ENCODE data around the gene KCNIP1.

KCNIP1 gene

DNA sequence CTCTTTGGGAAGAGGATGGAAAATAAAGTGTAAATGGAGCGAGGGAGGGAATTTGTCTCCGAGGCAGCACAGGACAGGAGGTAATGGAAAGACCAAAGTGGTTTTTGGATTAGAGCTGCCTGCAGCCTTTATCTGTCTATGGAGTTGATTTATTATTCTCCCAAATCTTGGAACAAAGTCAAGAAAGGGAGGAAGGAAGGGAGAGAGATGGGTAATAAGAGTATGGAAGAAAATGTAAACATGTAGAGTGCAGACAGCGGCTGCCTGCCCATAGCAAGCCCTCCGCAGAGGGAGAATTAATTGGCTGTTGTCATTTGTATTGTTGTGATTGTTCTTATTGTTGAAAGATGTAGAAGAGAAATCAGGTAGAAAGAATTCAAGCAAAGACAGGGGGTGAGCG is 15.7 kb downstream of the KCNIP1 start:
- H3K27ac ChIP-seq (ENCODE audit: insufficient read depth, low read depth, low read length, poor library complexity, severe bottlenecking) = no peak overlapping the region
- H3K4me1 ChIP-seq (ENCODE audit: control insufficient read depth, insufficient read depth, low read length) = peaks cover 13% of the 10 kb centered on the region
- no peaks in the 10 kb centered on the region for H3K9me3 ChIP-seq (ENCODE audit: control insufficient read depth, low read length)
- H3K36me3 ChIP-seq (ENCODE audit: control insufficient read depth, insufficient read depth, low read length) = no peaks in the 10 kb centered on the region
- 92 to 94% methylated on average over 5 of the region's 5 CpGs for WGBS, 2 experiments
- H3K4me3 ChIP-seq (ENCODE audit: insufficient read depth, low read depth, low read length) = no peak overlapping the region
- no peaks in the 10 kb centered on the region for H3K27me3 ChIP-seq (ENCODE audit: control insufficient read depth, insufficient read depth, low read length, poor library complexity, severe bottlenecking)

DNA sequence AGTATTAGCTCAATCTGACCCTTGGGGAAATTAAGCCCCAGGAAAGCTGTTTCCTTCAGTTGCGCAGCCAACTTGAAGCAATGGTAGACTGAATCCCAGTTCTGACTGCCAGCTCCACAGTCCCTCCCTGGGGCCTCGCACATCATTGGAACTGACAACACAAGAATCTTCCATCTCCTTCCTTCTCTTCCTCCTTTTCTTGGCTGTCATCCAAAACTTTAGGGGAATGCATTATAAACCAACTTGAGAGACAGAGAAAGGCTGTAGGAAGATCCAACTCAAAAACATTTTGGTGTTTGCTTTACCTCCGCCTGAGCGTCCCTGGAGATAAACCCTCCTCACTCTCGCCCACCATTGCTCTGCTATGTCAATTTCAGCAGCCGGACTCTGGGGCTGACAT is 16.6 kb downstream of the KCNIP1 start:
- WGBS, 2 experiments = 86% methylated on average over 6 of the region's 6 CpGs
- H3K36me3 ChIP-seq (ENCODE audit: control insufficient read depth, insufficient read depth, low read length) = no peaks in the 10 kb centered on the region
- no peaks in the 10 kb centered on the region for H3K27me3 ChIP-seq (ENCODE audit: control insufficient read depth, insufficient read depth, low read length, poor library complexity, severe bottlenecking)
- no peak overlapping the region for H3K27ac ChIP-seq (ENCODE audit: insufficient read depth, low read depth, low read length, poor library complexity, severe bottlenecking)
- no peak overlapping the region for H3K4me3 ChIP-seq (ENCODE audit: insufficient read depth, low read depth, low read length)
- H3K4me1 ChIP-seq (ENCODE audit: control insufficient read depth, insufficient read depth, low read length) = peaks cover 13% of the 10 kb centered on the region
- H3K9me3 ChIP-seq (ENCODE audit: control insufficient read depth, low read length) = no peaks in the 10 kb centered on the region

DNA sequence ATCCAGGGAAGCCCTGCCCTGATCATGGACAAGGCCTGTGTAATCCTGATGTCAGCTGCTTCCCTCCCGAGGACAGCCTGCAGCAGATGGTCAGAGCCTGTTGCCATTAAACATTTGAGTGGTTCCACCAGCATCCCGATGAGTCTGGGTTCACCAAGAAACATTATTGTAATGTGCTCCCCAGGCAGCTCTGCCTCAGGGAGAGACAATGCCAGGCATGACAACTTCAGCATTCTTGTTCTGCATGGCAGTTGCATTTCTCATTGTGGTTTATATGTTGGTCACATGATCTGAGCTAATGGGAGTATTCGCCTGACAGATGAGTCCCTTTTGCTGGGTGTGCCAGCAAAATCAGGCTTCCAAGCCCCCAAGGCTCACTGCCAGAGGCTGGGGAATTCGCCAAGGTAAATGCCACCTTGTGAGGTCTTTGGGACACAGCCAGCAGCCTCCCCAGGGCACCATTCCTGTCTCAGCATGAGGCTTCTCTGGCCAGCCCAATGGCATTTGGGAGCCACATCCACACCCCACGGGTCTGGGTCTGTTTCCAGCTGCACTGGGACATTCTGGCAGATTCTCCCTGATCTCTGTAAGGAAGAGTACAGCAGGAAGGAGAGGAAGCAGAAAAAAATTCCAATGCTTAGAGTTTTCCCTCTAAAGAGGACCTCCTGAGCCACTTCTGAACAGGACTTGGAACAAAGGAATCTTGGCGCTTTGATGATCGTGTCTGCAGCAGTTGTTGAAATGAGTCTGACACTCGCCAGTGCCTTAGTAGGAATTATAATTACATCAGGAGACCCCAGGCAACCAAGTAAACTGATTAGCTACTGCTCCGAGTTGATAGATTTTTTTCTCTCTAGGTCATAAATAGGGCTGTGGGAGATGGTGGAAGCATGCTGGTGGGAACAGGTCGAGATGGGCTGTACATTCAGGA is 18.7 kb downstream of the KCNIP1 start:
- H3K4me3 ChIP-seq (ENCODE audit: insufficient read depth, low read depth, low read length) = no peak overlapping the region
- peaks cover 13% of the 10 kb centered on the region for H3K4me1 ChIP-seq (ENCODE audit: control insufficient read depth, insufficient read depth, low read length)
- H3K36me3 ChIP-seq (ENCODE audit: control insufficient read depth, insufficient read depth, low read length) = no peaks in the 10 kb centered on the region
- no peak overlapping the region for H3K27ac ChIP-seq (ENCODE audit: insufficient read depth, low read depth, low read length, poor library complexity, severe bottlenecking)
- H3K9me3 ChIP-seq (ENCODE audit: control insufficient read depth, low read length) = no peaks in the 10 kb centered on the region
- no peaks in the 10 kb centered on the region for H3K27me3 ChIP-seq (ENCODE audit: control insufficient read depth, insufficient read depth, low read length, poor library complexity, severe bottlenecking)
- 72 to 73% methylated on average over 10 of the region's 10 CpGs for WGBS, 2 experiments

DNA sequence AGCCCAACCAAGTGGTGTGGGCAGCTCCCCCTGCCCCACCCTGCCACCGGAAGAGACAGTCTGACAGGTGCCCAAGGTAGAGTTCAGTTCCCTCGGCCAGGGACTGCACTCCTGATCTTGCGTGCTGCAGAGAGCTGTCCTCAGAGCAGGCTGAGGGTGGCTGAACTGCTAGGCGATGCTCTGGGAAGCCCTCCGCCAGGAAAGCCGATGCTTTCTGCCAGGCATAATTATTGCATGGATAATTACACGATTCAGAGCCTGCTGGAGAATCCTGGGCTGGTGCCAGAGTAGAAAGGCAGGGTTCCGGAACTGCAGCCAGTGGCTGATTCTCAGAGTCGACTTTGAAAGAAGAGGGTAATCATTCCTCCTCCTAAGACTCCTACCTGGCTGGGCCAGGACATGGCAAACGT is 19.3 kb downstream of the KCNIP1 start:
- Histone ChIP-seq H3K36me3 (ENCODE audit: control insufficient read depth, insufficient read depth, low read length) (no peaks in the 10 kb centered on the region), H3K27ac (ENCODE audit: insufficient read depth, low read depth, low read length, poor library complexity, severe bottlenecking) (no peak overlapping the region), H3K4me1 (ENCODE audit: control insufficient read depth, insufficient read depth, low read length) (peaks cover 13% of the 10 kb centered on the region), H3K4me3 (ENCODE audit: insufficient read depth, low read depth, low read length) (no peak overlapping the region), H3K9me3 (ENCODE audit: control insufficient read depth, low read length) (no peaks in the 10 kb centered on the region), H3K27me3 (ENCODE audit: control insufficient read depth, insufficient read depth, low read length, poor library complexity, severe bottlenecking) (no peaks in the 10 kb centered on the region)
- 85% methylated on average over 10 of the region's 10 CpGs for WGBS, 2 experiments

DNA sequence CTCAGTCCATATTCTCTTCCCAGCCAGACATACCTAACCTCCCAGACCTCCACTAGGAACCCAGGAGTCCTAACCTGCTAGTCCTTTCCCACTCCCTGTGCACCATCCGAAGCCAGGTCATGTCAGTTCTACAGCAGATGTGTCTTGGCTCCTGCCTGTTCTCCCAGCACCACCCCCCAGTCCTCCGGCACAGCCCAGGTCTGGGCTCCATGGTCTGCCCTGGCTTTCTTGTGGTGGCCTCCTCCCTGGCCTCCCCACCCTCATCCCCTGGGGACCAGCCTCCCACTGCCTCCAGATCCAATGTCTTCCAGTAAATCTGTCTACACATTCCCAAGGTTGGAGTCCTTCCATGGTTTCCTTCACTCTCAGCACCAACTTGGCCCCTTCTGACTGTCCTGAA is 20.0 kb downstream of the KCNIP1 start:
- Histone ChIP-seq H3K27me3 (ENCODE audit: control insufficient read depth, insufficient read depth, low read length, poor library complexity, severe bottlenecking) (no peaks in the 10 kb centered on the region), H3K36me3 (ENCODE audit: control insufficient read depth, insufficient read depth, low read length) (no peaks in the 10 kb centered on the region), H3K9me3 (ENCODE audit: control insufficient read depth, low read length) (no peaks in the 10 kb centered on the region), H3K4me3 (ENCODE audit: insufficient read depth, low read depth, low read length) (no peak overlapping the region), H3K27ac (ENCODE audit: insufficient read depth, low read depth, low read length, poor library complexity, severe bottlenecking) (no peak overlapping the region), H3K4me1 (ENCODE audit: control insufficient read depth, insufficient read depth, low read length) (peaks cover 17% of the 10 kb centered on the region)
- 84 to 91% methylated on average over 2 of the region's 2 CpGs for WGBS, 2 experiments

DNA sequence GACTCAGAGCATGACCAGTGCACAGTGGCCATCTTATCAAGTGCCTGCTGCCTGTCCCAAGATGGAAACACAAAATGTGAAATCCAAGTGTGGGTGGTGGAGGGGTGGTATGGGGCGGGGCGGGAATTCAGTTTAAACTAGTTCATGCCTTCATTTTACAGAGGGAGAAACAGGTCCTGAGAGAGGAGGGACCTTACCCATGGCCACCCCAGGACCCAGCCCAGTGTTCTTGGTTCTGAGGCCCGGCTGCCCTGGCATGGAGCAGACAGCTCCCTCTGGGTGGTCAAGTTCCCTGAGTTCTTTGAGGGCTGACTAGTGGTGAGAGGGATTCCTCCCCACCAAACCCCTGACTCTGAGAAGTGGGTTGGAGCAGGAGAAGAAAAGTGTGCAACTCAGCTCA is 20.8 kb downstream of the KCNIP1 start:
- H3K27me3 ChIP-seq (ENCODE audit: control insufficient read depth, insufficient read depth, low read length, poor library complexity, severe bottlenecking) = no peaks in the 10 kb centered on the region

DNA sequence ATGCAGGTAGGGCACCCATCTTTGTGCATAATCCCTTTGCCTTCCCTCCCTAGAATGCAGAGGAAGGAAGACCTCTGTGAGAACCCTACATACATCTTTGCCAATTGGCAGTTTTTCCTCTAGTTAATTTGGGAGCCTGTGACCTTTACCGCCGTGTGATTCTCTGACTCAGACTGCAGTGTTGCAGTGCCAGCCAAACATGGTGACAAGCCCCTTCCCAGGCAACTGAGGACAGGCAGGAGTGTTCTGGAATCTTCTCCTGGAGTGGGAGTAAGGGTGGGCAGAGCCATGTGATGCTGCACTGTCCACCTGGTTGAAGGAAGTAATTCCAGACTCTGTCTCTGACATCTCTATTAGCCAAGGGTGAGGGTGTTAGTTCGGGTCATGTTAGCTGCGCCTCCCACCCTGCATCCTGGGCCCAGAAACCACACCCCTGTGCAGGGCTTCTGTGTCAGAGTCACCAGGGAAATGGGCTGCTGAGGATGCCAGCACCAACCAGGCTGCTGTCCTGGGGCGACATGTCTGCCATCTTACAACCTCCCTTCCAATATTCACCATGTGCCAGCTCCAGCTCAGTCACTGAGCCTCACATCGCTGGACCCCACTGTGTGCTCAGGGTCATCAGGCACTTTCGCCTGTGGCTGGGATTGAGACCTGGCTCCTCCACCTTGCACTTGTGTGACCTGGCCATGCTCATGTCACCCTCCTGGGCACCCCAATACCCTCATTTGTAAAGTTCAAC is 21.8 kb downstream of the KCNIP1 start:
- H3K36me3 ChIP-seq (ENCODE audit: control insufficient read depth, insufficient read depth, low read length) = no peaks in the 10 kb centered on the region
- no peak overlapping the region for H3K27ac ChIP-seq (ENCODE audit: insufficient read depth, low read depth, low read length, poor library complexity, severe bottlenecking)
- no peaks in the 10 kb centered on the region for H3K27me3 ChIP-seq (ENCODE audit: control insufficient read depth, insufficient read depth, low read length, poor library complexity, severe bottlenecking)
- H3K4me1 ChIP-seq (ENCODE audit: control insufficient read depth, insufficient read depth, low read length) = peaks cover 17% of the 10 kb centered on the region
- no peaks in the 10 kb centered on the region for H3K9me3 ChIP-seq (ENCODE audit: control insufficient read depth, low read length)
- no peak overlapping the region for H3K4me3 ChIP-seq (ENCODE audit: insufficient read depth, low read depth, low read length)
- 94 to 95% methylated on average over 7 of the region's 7 CpGs for WGBS, 2 experiments

More for the DNA sequence above, 20.8 kb downstream of the KCNIP1 start:
- Histone ChIP-seq H3K27ac (ENCODE audit: insufficient read depth, low read depth, low read length, poor library complexity, severe bottlenecking) (no peak overlapping the region), H3K4me1 (ENCODE audit: control insufficient read depth, insufficient read depth, low read length) (peaks cover 17% of the 10 kb centered on the region), H3K36me3 (ENCODE audit: control insufficient read depth, insufficient read depth, low read length) (no peaks in the 10 kb centered on the region), H3K4me3 (ENCODE audit: insufficient read depth, low read depth, low read length) (no peak overlapping the region), H3K9me3 (ENCODE audit: control insufficient read depth, low read length) (no peaks in the 10 kb centered on the region)
- WGBS, 2 experiments = 90 to 94% methylated on average over 3 of the region's 3 CpGs

DNA sequence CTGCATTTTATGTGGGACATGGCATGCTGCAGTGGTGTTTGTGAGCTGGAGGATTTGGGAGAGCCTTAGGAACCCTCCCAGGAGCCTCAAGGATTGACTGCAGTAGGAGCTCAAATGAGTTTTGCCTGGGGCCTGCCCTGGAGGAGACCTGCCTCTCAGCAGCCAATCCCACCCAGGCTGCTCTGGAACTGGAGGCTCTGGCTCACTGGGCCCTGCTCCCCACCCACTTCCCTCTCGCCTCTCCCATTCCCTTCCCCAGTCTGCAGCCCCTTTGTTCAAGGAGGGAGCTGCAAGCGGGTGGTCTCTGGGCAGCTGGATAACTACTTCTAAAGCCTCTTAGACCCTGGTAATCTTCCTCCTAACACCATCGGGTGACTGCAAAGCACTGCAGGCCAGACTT is 24.2 kb downstream of the KCNIP1 start:
- Histone ChIP-seq H3K27me3 (ENCODE audit: control insufficient read depth, insufficient read depth, low read length, poor library complexity, severe bottlenecking) (no peaks in the 10 kb centered on the region), H3K4me3 (ENCODE audit: insufficient read depth, low read depth, low read length) (no peak overlapping the region), H3K4me1 (ENCODE audit: control insufficient read depth, insufficient read depth, low read length) (peaks cover 17% of the 10 kb centered on the region), H3K27ac (ENCODE audit: insufficient read depth, low read depth, low read length, poor library complexity, severe bottlenecking) (no peak overlapping the region), H3K9me3 (ENCODE audit: control insufficient read depth, low read length) (no peaks in the 10 kb centered on the region), H3K36me3 (ENCODE audit: control insufficient read depth, insufficient read depth, low read length) (no peaks in the 10 kb centered on the region)
- WGBS, 2 experiments = 43 to 67% methylated on average over 3 of the region's 3 CpGs

DNA sequence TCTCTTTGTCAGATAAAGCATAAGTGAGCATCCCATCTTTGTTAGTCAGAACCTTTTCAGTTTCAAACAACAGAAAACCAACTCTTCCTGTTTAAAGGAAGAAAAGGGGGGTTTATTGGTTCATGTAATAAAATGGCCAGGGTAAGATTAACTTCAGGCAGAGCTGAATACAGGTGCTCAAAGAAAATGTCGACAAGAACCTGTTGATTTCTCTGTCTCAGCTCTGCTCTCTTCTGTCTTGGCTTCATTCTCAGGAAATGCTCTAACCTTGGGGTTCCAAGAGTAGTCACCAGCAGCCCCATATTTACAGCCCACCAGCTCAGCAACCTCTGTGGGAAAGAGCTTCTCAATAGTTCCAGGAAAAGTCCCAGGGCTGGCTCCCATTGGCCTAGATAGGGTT is 25.2 kb downstream of the KCNIP1 start:
- WGBS, 2 experiments = 94 to 96% methylated on average over 1 of the region's 1 CpG
- Histone ChIP-seq H3K4me3 (ENCODE audit: insufficient read depth, low read depth, low read length) (no peak overlapping the region), H3K4me1 (ENCODE audit: control insufficient read depth, insufficient read depth, low read length) (peaks cover 19% of the 10 kb centered on the region), H3K27me3 (ENCODE audit: control insufficient read depth, insufficient read depth, low read length, poor library complexity, severe bottlenecking) (no peaks in the 10 kb centered on the region), H3K9me3 (ENCODE audit: control insufficient read depth, low read length) (no peaks in the 10 kb centered on the region), H3K27ac (ENCODE audit: insufficient read depth, low read depth, low read length, poor library complexity, severe bottlenecking) (no peak overlapping the region), H3K36me3 (ENCODE audit: control insufficient read depth, insufficient read depth, low read length) (no peaks in the 10 kb centered on the region)

DNA sequence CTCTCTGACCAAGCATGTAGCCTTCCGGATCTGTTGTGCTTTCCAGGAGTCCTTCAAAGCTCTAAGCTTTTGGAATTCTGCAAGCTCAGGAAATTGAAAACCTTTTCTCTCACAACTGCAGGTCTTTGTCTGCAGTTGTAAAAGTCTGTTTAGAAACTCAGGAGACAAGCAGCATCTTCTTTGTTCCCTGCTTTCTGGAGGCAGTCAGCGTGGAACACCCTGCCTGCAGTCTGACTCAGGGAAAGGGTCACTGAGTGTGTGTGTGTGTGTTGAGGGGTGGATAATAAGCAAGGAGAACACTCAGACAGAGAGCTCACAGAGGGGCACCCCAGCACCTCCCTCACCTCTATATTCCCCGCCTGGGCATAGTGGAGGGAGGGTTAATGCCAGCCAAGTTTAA is 29.1 kb downstream of the KCNIP1 start:
- no peak overlapping the region for H3K27ac ChIP-seq (ENCODE audit: insufficient read depth, low read depth, low read length, poor library complexity, severe bottlenecking)

More for the DNA sequence above, 29.1 kb downstream of the KCNIP1 start:
- H3K27me3 ChIP-seq (ENCODE audit: control insufficient read depth, insufficient read depth, low read length, poor library complexity, severe bottlenecking) = no peaks in the 10 kb centered on the region
- H3K4me3 ChIP-seq (ENCODE audit: insufficient read depth, low read depth, low read length) = no peak overlapping the region
- 55 to 64% methylated on average over 3 of the region's 3 CpGs for WGBS, 2 experiments
- H3K4me1 ChIP-seq (ENCODE audit: control insufficient read depth, insufficient read depth, low read length) = peaks cover 28% of the 10 kb centered on the region
- no peaks in the 10 kb centered on the region for H3K36me3 ChIP-seq (ENCODE audit: control insufficient read depth, insufficient read depth, low read length)
- H3K9me3 ChIP-seq (ENCODE audit: control insufficient read depth, low read length) = no peaks in the 10 kb centered on the region
